ENCODE results near the gene SPON2.

SPON2 gene

GRCh38 chr4:1208970-1209704 is 36.8 kb upstream of the SPON2 start:
- DNase-seq (ENCODE audit: low read depth): no peak

- DNase-seq (ENCODE audit: low read depth): no peak
These were observed 36.0 kb upstream of the SPON2 start for GRCh38 chr4:1208266-1208961.

GRCh38 chr4:1207603-1208265 is 35.4 kb upstream of the SPON2 start:
- no peak for DNase-seq (ENCODE audit: low read depth)

- DNase-seq (ENCODE audit: low read depth): no peak
These were observed 34.7 kb upstream of the SPON2 start for GRCh38 chr4:1207157-1207470.

GRCh38 chr4:1206299-1207156 is 34.1 kb upstream of the SPON2 start:
- DNase-seq (ENCODE audit: low read depth): no peak

- DNase-seq (ENCODE audit: low read depth): no peak
These were observed 33.4 kb upstream of the SPON2 start for GRCh38 chr4:1205586-1206298.

- DNase-seq (ENCODE audit: low read depth): no peak
These were observed 32.6 kb upstream of the SPON2 start for GRCh38 chr4:1204828-1205585.

- DNase-seq (ENCODE audit: low read depth): no peak
These were observed 32.0 kb upstream of the SPON2 start for GRCh38 chr4:1204286-1204827.

- no peak for DNase-seq (ENCODE audit: low read depth)
These were observed 30.7 kb upstream of the SPON2 start for GRCh38 chr4:1203026-1203616.

GRCh38 chr4:1202526-1203011 is 30.2 kb upstream of the SPON2 start:
- no peak for DNase-seq (ENCODE audit: low read depth)

- peak; percentile 75 for DNase-seq (ENCODE audit: low read depth)
These were observed 29.6 kb upstream of the SPON2 start for GRCh38 chr4:1201851-1202525.

GRCh38 chr4:1200425-1201035 is 28.1 kb upstream of the SPON2 start:
- DNase-seq (ENCODE audit: low read depth): peak; percentile 89

- DNase-seq (ENCODE audit: low read depth): no peak
These were observed 27.4 kb upstream of the SPON2 start for GRCh38 chr4:1199556-1200331.

GRCh38 chr4:1198098-1198844 is 25.9 kb upstream of the SPON2 start:
- no peak for DNase-seq (ENCODE audit: low read depth)

- DNase-seq (ENCODE audit: low read depth): no peak
These were observed 24.2 kb upstream of the SPON2 start for GRCh38 chr4:1196421-1197183.

GRCh38 chr4:1195891-1196401 is 23.6 kb upstream of the SPON2 start:
- DNase-seq (ENCODE audit: low read depth): no peak
